Astrocyte (in vitro differentiated cells and primary cell): ENCODE measurements around the gene UBASH3A.

ENCODE experiments used
- CTCF ChIP-seq: IDR thresholded peaks from 2 replicates; pipeline ENCODE4 v1.5.1; 2011; ENCODE audit warnings: low read depth, mild to moderate bottlenecking, inconsistent platforms, low read length, moderate library complexity; ENCODE audit not compliant: insufficient read depth
- EZH2 ChIP-seq: IDR thresholded peaks from 2 replicates; pipeline ENCODE4 v1.6.1; 2012; ENCODE audit warnings: mild to moderate bottlenecking, low read length, inconsistent platforms; ENCODE audit not compliant: insufficient read depth

- TF ChIP-seq CTCF = no peak
- no peak for TF ChIP-seq EZH2
Measured at GRCh38 chr21:42473498-42474042, 69.9 kb downstream of the UBASH3A start.
